ENCODE results near the gene CCDC3. TPM values are rescaled to one million over a fixed set of nuclear protein-coding genes. Genes with fewer than 3 reads are reported as not detected.

Gene CCDC3
- total and polyA plus RNA-seq, 2 of the 8 experiments (the other 6 are each of a cell fraction or from before 2014, with no cell fraction given): 3.4 to 3.7 TPM

DNA sequence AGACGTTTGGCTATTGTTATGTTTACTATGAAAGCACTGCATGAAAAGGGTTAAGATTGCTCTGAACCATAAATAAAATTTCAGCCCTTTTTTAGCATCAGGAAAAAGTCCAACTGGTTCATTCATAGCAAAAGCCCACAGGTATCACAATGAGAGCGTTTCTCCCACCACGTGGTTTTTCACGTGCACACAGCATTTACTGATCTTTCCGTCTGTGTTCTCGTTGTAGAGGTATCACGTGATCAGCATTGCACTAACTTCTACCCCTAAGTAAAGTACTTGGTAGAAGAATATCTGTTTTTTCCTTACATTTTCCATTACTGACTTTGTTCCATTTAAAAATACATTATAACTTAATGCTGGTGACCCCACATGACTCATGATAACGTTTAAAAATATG is 17.8 kb upstream of the CCDC3 start (continued):
- TF ChIP-seq KDM1A (IDR thresholded peaks at IDR 0.05; ENCODE audit: borderline replicate concordance, low read length) (no peak), HDAC2 (IDR thresholded peaks at IDR 0.05; ENCODE audit: borderline replicate concordance in 1 of 2, low read depth in 2 of 2, low read length in 2 of 2) (no peak)

Measured in H1 (cell line).